Hepatocyte (in vitro differentiated cells): ENCODE data around the gene GDPD4. TPM values are rescaled to one million over a fixed set of nuclear protein-coding genes. Genes with fewer than 3 reads are reported as not detected.

ENCODE experiments used
- DNase-seq: peaks from one replicate; pipeline ENCODE4 v3.0.0-alpha.2; 2016; ENCODE audit warnings: low spot score
- H2AFZ ChIP-seq: fragments of 200-600 bp; sonication (generic); 2 replicates; pipeline ENCODE4 v1.6.0; 2016; ENCODE audit warnings: antibody characterized with exemption, mild to moderate bottlenecking
- H3K27ac ChIP-seq: fragments of 200-600 bp; sonication (generic); 2 replicates; pipeline ENCODE4 v1.5.1; 2016; ENCODE audit warnings: mild to moderate bottlenecking
- H3K27me3 ChIP-seq: fragments of 200-600 bp; sonication (generic); 2 replicates; pipeline ENCODE4 v1.6.1; 2016
- H3K36me3 ChIP-seq: fragments of 200-600 bp; sonication (generic); replicated peaks from 2 replicates; pipeline ENCODE4 v1.5.1; 2016; ENCODE audit warnings: low read depth; ENCODE audit not compliant: insufficient read depth
- H3K4me1 ChIP-seq: fragments of 200-600 bp; sonication (generic); 2 replicates; pipeline ENCODE4 v1.5.1; 2016; ENCODE audit warnings: mild to moderate bottlenecking, moderate library complexity; ENCODE audit not compliant: insufficient read depth
- H3K4me2 ChIP-seq: fragments of 200-600 bp; sonication (generic); 2 replicates; pipeline ENCODE4 v1.6.0; 2016
- H3K4me3 ChIP-seq: fragments of 200-600 bp; sonication (generic); 2 replicates; pipeline ENCODE4 v1.5.1; 2016; ENCODE audit warnings: mild to moderate bottlenecking
- H3K79me2 ChIP-seq: fragments of 200-600 bp; sonication (generic); 2 replicates; pipeline ENCODE4 v1.6.0; 2017; ENCODE audit warnings: mild to moderate bottlenecking
- H3K9me2 ChIP-seq: fragments of 200-600 bp; sonication (generic); replicated peaks from 2 replicates; pipeline ENCODE4 v1.6.0; 2017; ENCODE audit warnings: mild to moderate bottlenecking; ENCODE audit not compliant: insufficient read depth
- H3K9me3 ChIP-seq: fragments of 200-600 bp; sonication (generic); 2 replicates; pipeline ENCODE4 v1.5.1; 2016; ENCODE audit warnings: low read depth, mild to moderate bottlenecking
- H4K20me1 ChIP-seq: fragments of 200-600 bp; sonication (generic); 2 replicates; pipeline ENCODE4 v1.6.0; 2016; ENCODE audit warnings: mild to moderate bottlenecking; ENCODE audit not compliant: insufficient read depth, poor library complexity, severe bottlenecking
- EZH2 ChIP-seq: fragments of 200-600 bp; sonication (generic); IDR thresholded peaks from 2 replicates; pipeline ENCODE4 v1.6.1; 2016; ENCODE audit warnings: antibody characterized with exemption, mild to moderate bottlenecking, borderline replicate concordance
- EZH2phosphoT487 ChIP-seq: fragments of 200-600 bp; sonication (generic); IDR thresholded peaks from one replicate; pipeline ENCODE4 v1.6.1; 2018; ENCODE audit warnings: antibody characterized with exemption, mild to moderate bottlenecking, low read depth, moderate library complexity; ENCODE audit not compliant: unreplicated experiment, severe bottlenecking
- WGBS: methylation state at CpG from one replicate; pipeline ENCODE4 v1.1.6; 2016; ENCODE audit warnings: low lambda C conversion rate; ENCODE audit errors: missing lambda C conversion rate; 5-methylcytosine and 5-hydroxymethylcytosine counted together
- polyA plus RNA-seq: library from polyadenylated mRNA; unstranded; fragments of >200 nt; fragmentation: Nextera tagmentation; extraction: Ambion mirVana; gene quantifications from 2 replicates; pipeline ENCODE4 v1.2.1, GENCODE V29; 2016
- total RNA-seq: library from RNA; depleted of rRNA; stranded (reverse); fragments of >200 nt; gene quantifications from 2 replicates; pipeline ENCODE4 v1.2.3, GENCODE V29; 2014
- TF ChIP-seq, protein P1 (sequence below): fragments of 200-600 bp; sonication (generic); IDR thresholded peaks from 2 replicates; pipeline ENCODE4 v1.5.1; 2016; ENCODE audit warnings: antibody characterized with exemption, mild to moderate bottlenecking; ENCODE audit not compliant: poor library complexity

The GDPD4 gene
- total and polyA plus RNA-seq, 2 experiments from 2014 or later: 0.47 to 1.1 TPM

DNA sequence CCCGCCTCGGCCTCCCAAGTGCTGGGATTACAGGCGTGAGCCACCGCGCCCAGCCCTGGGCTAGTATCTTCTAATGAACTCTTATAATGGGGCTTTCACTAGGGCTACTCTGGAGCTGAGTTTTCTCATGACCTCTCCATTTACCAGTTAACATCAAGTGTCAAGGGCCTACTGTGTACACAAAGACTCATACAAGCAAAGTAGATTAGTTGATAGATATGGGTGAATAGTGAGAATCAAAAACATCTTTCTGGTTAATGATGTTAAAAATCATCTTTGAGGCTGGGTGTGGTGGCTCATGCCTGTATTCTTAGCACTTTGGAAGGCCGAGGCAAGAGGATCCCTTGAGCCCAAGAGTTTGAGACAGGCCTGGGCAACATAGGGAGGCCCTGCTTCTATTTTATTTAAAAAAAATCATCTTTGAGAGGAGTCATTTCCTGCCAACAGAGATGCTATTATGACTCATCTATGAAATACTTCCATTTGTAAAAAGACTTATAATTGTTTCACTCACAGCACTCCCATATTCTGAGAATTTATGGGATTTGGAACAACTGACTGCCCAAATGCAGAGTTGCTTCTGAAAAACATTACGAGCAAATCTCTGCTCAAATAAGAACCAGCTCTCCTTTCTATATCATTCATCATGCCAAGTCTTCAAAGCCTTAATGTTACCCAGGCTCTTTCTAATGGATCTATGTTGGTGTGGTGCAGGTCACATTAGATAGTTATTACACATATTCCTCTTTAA is 57.0 kb downstream of the GDPD4 start:
- Histone ChIP-seq H4K20me1 (no peaks in the 10 kb centered on the region), H3K9me2 (no peaks in the 10 kb centered on the region), H3K27me3 (no peaks in the 10 kb centered on the region), H3K4me3 (no peak overlapping the region), H3K36me3 (no peaks in the 10 kb centered on the region), H3K27ac (peak overlapping the region; percentile 90), H3K4me2 (no peak overlapping the region), H2AFZ (no peak overlapping the region), H3K4me1 (peaks cover 10% of the 10 kb centered on the region), H3K79me2 (no peaks in the 10 kb centered on the region), H3K9me3 (no peaks in the 10 kb centered on the region)
- 94% methylated on average over 7 of the region's 7 CpGs for WGBS
- no peak for TF ChIP-seq EZH2phosphoT487
- no peak for TF ChIP-seq EZH2
- TF ChIP-seq, protein P1, sequence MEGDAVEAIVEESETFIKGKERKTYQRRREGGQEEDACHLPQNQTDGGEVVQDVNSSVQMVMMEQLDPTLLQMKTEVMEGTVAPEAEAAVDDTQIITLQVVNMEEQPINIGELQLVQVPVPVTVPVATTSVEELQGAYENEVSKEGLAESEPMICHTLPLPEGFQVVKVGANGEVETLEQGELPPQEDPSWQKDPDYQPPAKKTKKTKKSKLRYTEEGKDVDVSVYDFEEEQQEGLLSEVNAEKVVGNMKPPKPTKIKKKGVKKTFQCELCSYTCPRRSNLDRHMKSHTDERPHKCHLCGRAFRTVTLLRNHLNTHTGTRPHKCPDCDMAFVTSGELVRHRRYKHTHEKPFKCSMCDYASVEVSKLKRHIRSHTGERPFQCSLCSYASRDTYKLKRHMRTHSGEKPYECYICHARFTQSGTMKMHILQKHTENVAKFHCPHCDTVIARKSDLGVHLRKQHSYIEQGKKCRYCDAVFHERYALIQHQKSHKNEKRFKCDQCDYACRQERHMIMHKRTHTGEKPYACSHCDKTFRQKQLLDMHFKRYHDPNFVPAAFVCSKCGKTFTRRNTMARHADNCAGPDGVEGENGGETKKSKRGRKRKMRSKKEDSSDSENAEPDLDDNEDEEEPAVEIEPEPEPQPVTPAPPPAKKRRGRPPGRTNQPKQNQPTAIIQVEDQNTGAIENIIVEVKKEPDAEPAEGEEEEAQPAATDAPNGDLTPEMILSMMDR: no peak
- DNase-seq: no peak

DNA sequence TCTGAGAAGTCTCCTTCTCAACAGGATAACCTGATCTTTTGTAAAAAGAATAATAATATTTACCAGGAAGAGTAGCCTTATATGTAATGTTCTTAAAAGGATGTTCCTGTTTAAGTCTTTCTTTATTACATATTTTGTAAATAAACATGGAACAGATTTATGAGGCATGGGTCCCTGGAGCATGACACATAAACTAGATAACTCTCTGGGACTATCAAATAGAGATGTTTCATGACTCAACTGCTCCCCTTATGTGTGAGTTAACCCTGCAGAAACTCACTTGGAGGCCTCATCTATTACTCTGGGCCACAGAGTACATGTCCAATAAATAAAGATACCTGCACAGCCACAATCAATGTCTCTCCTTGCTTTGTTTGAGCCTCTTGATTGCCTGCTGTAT is 64.6 kb downstream of the GDPD4 start:
- TF ChIP-seq, protein P1: no peak
- TF ChIP-seq EZH2phosphoT487 (no peak), EZH2 (no peak)
- H3K9me2 ChIP-seq: no peaks in the 10 kb centered on the region
- H3K4me1 ChIP-seq: no peaks in the 10 kb centered on the region
- H3K4me3 ChIP-seq: no peak overlapping the region
- H3K27ac ChIP-seq: no peak overlapping the region
- H3K79me2 ChIP-seq: no peaks in the 10 kb centered on the region
- H3K9me3 ChIP-seq: no peaks in the 10 kb centered on the region
- H3K36me3 ChIP-seq: no peaks in the 10 kb centered on the region
- no peak for DNase-seq
- no peak overlapping the region for H2AFZ ChIP-seq
- no peaks in the 10 kb centered on the region for H4K20me1 ChIP-seq
- no peaks in the 10 kb centered on the region for H3K27me3 ChIP-seq
- H3K4me2 ChIP-seq: no peak overlapping the region

DNA sequence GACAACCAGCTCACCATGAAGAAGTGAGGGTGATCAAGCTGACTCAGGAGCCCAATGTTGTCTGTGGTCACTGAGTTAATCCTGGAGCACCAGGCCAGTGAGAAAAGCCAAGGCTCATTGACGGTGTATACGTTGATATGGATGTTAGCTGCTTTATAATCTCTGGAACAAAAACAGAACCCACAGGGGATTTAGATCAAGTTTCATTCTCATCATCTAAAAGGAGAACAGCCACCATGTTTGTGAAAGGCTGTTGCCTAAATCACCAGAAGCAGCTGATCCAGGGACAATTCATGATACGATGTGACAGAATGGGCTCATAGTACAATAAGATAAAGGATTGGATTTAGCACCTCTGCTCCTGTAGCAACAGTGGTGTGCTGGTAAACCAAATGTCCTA is 68.5 kb downstream of the GDPD4 start:
- no peak for DNase-seq
- TF ChIP-seq EZH2phosphoT487: no peak
- TF ChIP-seq EZH2: no peak
- TF ChIP-seq, protein P1: no peak
- H3K4me2 ChIP-seq: no peak overlapping the region
- H4K20me1 ChIP-seq: no peaks in the 10 kb centered on the region
- H3K27ac ChIP-seq: no peak overlapping the region
- H3K4me3 ChIP-seq: no peak overlapping the region
- no peaks in the 10 kb centered on the region for H3K79me2 ChIP-seq
- WGBS: 89% methylated on average over 3 of the region's 3 CpGs
- no peaks in the 10 kb centered on the region for H3K36me3 ChIP-seq
- no peaks in the 10 kb centered on the region for H3K27me3 ChIP-seq
- H2AFZ ChIP-seq: no peak overlapping the region
- no peaks in the 10 kb centered on the region for H3K9me3 ChIP-seq
- H3K4me1 ChIP-seq: no peaks in the 10 kb centered on the region
- H3K9me2 ChIP-seq: no peaks in the 10 kb centered on the region
